Nephron progenitor cell (in vitro differentiated cells): ENCODE data around the gene PIK3C3.

Experiments
- DNase-seq: peaks from one replicate; pipeline ENCODE4 v3.0.0; 2021
- H3K27ac Mint-ChIP-seq: 2 replicates; pipeline ENCODE4 v1.8.0; 2021; ENCODE audit warnings: mild to moderate bottlenecking, moderate library complexity, mixed read lengths
- H3K27me3 Mint-ChIP-seq: 2 replicates; pipeline ENCODE4 v1.8.0; 2021; ENCODE audit warnings: mild to moderate bottlenecking, low read depth, mixed read lengths; ENCODE audit not compliant: poor library complexity
- H3K36me3 Mint-ChIP-seq: 2 replicates; pipeline ENCODE4 v1.8.0; 2021; ENCODE audit warnings: low read depth, mixed read lengths
- H3K4me1 Mint-ChIP-seq: 2 replicates; pipeline ENCODE4 v1.8.0; 2021; ENCODE audit warnings: mixed read lengths
- H3K4me3 Mint-ChIP-seq: 2 replicates; pipeline ENCODE4 v1.8.0; 2021; ENCODE audit warnings: mild to moderate bottlenecking, moderate library complexity, mixed read lengths
- H3K9me3 Mint-ChIP-seq: 2 replicates; pipeline ENCODE4 v1.8.0; 2021; ENCODE audit warnings: mild to moderate bottlenecking, moderate library complexity, mixed read lengths
- TF ChIP-seq, protein P1 (sequence below): fragments of 200-600 bp; sonication (generic); IDR thresholded peaks from 2 replicates; pipeline ENCODE4 v1.5.0; 2021; ENCODE audit warnings: antibody characterized with exemption

The PIK3C3 gene

DNA sequence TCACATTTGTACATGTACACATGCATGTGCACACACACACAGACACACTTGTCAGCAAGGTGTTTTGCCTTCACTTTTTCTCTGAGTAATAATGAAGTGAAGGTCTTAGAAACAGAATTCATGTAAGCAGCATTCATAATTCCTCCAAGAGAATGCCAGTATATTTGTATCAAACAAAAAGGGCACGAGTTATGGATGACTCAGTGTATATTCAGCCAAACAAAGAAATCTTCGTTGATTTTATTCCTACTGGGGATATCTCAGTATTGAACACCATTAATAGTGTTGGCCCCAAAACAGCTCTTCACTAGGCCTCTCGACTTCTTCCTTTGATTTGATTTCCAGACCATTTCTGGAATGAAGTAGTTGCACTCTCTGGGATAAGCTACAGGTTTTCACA lies 125.3 kb downstream of the PIK3C3 start:
- Mint-ChIP-seq H3K4me1 (peaks cover 4% of the 10 kb centered on the region), H3K4me3 (no peak overlapping the region), H3K27ac (no peak overlapping the region), H3K36me3 (peaks cover 48% of the 10 kb centered on the region), H3K27me3 (no peaks in the 10 kb centered on the region), H3K9me3 (no peaks in the 10 kb centered on the region)
- no peak for DNase-seq
- TF ChIP-seq, protein P1, sequence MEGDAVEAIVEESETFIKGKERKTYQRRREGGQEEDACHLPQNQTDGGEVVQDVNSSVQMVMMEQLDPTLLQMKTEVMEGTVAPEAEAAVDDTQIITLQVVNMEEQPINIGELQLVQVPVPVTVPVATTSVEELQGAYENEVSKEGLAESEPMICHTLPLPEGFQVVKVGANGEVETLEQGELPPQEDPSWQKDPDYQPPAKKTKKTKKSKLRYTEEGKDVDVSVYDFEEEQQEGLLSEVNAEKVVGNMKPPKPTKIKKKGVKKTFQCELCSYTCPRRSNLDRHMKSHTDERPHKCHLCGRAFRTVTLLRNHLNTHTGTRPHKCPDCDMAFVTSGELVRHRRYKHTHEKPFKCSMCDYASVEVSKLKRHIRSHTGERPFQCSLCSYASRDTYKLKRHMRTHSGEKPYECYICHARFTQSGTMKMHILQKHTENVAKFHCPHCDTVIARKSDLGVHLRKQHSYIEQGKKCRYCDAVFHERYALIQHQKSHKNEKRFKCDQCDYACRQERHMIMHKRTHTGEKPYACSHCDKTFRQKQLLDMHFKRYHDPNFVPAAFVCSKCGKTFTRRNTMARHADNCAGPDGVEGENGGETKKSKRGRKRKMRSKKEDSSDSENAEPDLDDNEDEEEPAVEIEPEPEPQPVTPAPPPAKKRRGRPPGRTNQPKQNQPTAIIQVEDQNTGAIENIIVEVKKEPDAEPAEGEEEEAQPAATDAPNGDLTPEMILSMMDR, result no peak

DNA sequence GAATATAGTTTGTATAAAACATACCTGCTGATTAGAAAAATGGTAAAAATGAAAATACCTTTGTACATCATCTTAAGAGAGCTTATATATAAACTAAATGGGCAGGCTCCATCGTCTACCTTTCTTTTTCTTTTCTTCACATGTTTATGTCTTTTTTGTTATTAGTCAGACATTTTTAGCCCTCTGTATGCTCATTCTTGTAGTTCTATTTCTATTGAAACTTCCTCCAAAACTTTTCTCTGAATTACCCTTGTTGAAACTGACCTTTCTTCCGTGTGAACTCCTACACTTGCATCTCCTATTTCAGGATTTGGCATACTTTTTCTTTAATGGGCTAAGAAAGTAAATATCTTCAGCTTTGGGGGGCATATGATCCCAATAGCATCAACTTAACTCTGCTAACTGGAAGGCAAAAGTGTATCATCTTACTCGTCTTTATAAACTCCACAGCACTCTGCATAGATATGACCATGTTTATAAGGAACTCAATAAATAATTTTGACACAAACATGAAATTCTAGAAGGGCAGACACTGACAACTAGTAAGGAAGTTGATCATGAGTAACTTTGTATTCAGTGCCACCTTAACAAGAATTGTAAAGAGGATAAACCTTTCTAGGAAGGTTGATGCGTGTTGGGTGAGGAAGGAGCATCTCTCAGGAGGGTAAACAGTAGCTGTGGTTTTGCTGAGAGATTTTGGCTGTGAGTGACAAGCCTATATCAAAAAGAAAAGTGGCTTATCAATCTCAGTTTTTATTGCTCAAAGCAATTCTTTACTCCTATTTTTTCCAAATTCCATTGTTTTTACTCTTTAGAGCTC lies 127.6 kb downstream of the PIK3C3 start:
- H3K9me3 Mint-ChIP-seq, result no peaks in the 10 kb centered on the region
- peaks cover 4% of the 10 kb centered on the region for H3K4me1 Mint-ChIP-seq
- TF ChIP-seq, protein P1, result no peak
- peaks cover 39% of the 10 kb centered on the region for H3K36me3 Mint-ChIP-seq
- H3K27ac Mint-ChIP-seq, result peak overlapping the region; percentile 1
- DNase-seq, result no peak
- H3K27me3 Mint-ChIP-seq, result no peaks in the 10 kb centered on the region
- H3K4me3 Mint-ChIP-seq, result no peak overlapping the region

DNA sequence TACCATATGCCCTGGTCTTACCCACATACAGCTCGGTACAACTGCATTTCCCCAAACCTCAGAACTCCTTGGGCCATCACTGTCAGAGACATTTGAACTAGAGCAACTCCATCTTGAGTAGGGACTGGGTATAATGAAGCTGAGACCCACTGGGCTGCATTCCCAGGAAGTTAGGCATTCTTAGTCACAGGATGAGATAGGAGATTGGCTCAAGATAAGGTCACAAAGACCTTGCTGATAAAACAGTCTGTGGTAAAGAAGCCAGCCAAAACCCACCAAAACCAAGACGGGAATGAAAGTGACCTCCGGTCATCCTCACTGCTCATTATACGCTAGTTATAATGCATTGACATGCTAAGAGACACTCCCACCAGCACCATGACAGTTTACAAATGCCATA lies 131.3 kb downstream of the PIK3C3 start:
- Mint-ChIP-seq H3K9me3 (no peaks in the 10 kb centered on the region), H3K4me3 (no peak overlapping the region), H3K27me3 (no peaks in the 10 kb centered on the region), H3K4me1 (peaks cover 4% of the 10 kb centered on the region), H3K36me3 (peaks cover 16% of the 10 kb centered on the region), H3K27ac (no peak overlapping the region)
- TF ChIP-seq, protein P1, result no peak
- DNase-seq, result no peak

DNA sequence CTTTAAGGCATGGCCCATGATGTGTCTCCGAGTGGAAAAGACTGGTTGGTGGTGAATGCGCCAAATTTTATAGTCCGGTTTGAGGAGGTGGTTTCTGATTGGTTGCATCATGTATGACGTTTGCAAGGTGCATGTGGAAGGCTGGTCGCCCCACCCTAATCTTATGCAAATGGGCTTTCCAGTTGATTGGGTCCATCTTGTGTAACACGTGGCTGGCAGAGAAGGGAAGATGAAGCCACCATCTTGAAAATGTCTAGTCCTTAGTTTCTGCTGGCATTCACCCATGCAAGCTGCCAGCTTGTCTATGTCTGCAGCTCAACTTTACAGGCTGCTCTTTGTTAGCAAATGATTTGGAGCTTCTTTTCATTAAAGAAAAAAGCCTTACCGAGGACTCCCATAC lies 132.2 kb downstream of the PIK3C3 start:
- H3K4me1 Mint-ChIP-seq, result no peaks in the 10 kb centered on the region
- TF ChIP-seq, protein P1, result no peak
- peaks cover 6% of the 10 kb centered on the region for H3K36me3 Mint-ChIP-seq
- DNase-seq, result no peak
- no peak overlapping the region for H3K27ac Mint-ChIP-seq
- H3K4me3 Mint-ChIP-seq, result no peak overlapping the region
- H3K9me3 Mint-ChIP-seq, result no peaks in the 10 kb centered on the region
- H3K27me3 Mint-ChIP-seq, result no peaks in the 10 kb centered on the region

DNA sequence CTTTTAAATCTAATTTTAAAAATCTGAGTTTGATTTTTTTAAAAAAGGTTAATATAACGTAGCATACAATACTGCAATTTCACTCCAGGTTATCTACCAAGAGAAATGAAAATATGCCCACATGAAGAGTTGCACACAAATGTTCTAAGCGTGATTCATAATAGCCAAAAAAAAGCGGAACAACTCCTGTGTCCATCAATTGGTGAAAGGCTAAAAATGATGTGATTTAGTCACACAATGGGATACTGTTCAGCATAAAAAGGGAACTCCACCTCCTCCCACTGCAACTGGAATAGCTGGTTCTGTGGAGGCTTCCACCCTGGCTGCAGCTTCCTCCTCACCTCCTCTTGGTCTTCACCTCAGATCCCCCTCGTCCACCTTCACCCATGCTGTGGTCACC lies 132.8 kb downstream of the PIK3C3 start:
- no peak for DNase-seq
- H3K36me3 Mint-ChIP-seq, result peaks cover 6% of the 10 kb centered on the region
- H3K4me1 Mint-ChIP-seq, result no peaks in the 10 kb centered on the region
- H3K9me3 Mint-ChIP-seq, result no peaks in the 10 kb centered on the region
- no peak overlapping the region for H3K27ac Mint-ChIP-seq
- H3K27me3 Mint-ChIP-seq, result no peaks in the 10 kb centered on the region
- H3K4me3 Mint-ChIP-seq, result no peak overlapping the region
- TF ChIP-seq, protein P1, result no peak

DNA sequence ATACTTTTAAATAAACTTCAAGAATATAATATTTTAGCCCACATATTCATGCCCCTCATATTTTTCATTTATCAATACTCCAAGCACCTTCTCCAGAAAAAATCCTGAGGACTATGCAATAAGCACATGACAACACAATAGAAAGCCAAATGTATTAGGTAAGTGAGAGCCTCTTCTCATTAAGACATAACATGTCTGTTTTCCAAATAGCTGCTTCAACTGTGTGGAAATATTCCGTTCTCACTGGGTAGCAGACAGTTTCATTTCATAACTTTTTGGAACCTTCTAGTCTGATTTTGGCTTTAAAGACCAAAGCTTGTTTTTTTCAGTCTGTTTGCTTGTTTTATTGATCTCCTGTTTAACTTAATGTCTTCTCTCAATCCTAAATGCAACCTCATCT lies 137.8 kb downstream of the PIK3C3 start:
- TF ChIP-seq, protein P1, result no peak
- DNase-seq, result no peak
- H3K9me3 Mint-ChIP-seq, result no peaks in the 10 kb centered on the region
- no peaks in the 10 kb centered on the region for H3K4me1 Mint-ChIP-seq
- peaks cover 4% of the 10 kb centered on the region for H3K27me3 Mint-ChIP-seq
- no peaks in the 10 kb centered on the region for H3K36me3 Mint-ChIP-seq
- no peak overlapping the region for H3K4me3 Mint-ChIP-seq
- no peak overlapping the region for H3K27ac Mint-ChIP-seq
